NCI-H146 treated with DMSO at 0.1 percent for 48 hours (cell line): Measurements from ENCODE around the gene TOMM5.

Experiments
- DNase-seq: peaks from one replicate; lab custom pipeline; 2025; ENCODE audit not compliant: unreplicated experiment; lab: John Stamatoyannopoulos, UW

The TOMM5 gene

GRCh38 chr9:37592108-37592951 lies at the start of gene TOMM5:
TSS of gene TOMM5 (minus strand) at chr9:37592597. CDS start at chr9:37592532, 65 bp downstream.
- DNase-seq, result peak; percentile 90

GRCh38 chr9:37641331-37641730 lies 48.9 kb upstream of the TOMM5 start:
- DNase-seq, result no peak

GRCh38 chr9:37640246-37640645 lies 47.8 kb upstream of the TOMM5 start:
- DNase-seq, result no peak

GRCh38 chr9:37639841-37640240 lies 47.4 kb upstream of the TOMM5 start:
- no peak for DNase-seq

- DNase-seq, result no peak
These were observed 46.8 kb upstream of the TOMM5 start for GRCh38 chr9:37639109-37639762.

- no peak for DNase-seq
These were observed 44.4 kb upstream of the TOMM5 start for GRCh38 chr9:37636511-37637448.

GRCh38 chr9:37635808-37636207 lies 43.4 kb upstream of the TOMM5 start:
- DNase-seq, result no peak

- DNase-seq, result no peak
These were observed 40.1 kb upstream of the TOMM5 start for GRCh38 chr9:37632479-37632878.

- DNase-seq, result no peak
These were observed 34.4 kb upstream of the TOMM5 start for GRCh38 chr9:37626708-37627292.

GRCh38 chr9:37625758-37626147 lies 33.4 kb upstream of the TOMM5 start:
- no peak for DNase-seq

- no peak for DNase-seq
These were observed 32.8 kb upstream of the TOMM5 start for GRCh38 chr9:37625036-37625757.

- peak; percentile 80 for DNase-seq
These were observed 31.7 kb upstream of the TOMM5 start for GRCh38 chr9:37624073-37624472.

GRCh38 chr9:37623267-37623666 lies 30.9 kb upstream of the TOMM5 start:
- no peak for DNase-seq

GRCh38 chr9:37622462-37622861 lies 30.1 kb upstream of the TOMM5 start:
- DNase-seq, result no peak

- no peak for DNase-seq
These were observed 29.1 kb upstream of the TOMM5 start for GRCh38 chr9:37621273-37622121.

GRCh38 chr9:37620396-37620795 lies 28.0 kb upstream of the TOMM5 start:
- DNase-seq, result no peak

GRCh38 chr9:37619806-37620205 lies 27.4 kb upstream of the TOMM5 start:
- DNase-seq, result no peak

GRCh38 chr9:37618817-37619216 lies 26.4 kb upstream of the TOMM5 start:
- no peak for DNase-seq

- peak; percentile 77 for DNase-seq
These were observed 25.4 kb upstream of the TOMM5 start for GRCh38 chr9:37617832-37618231.
